ENCODE data around the gene CNOT6.
A peak's percentile ranks its signal among the peaks of the same experiment; 100 is the strongest.
"Not testable (repeated sequence)": the region's sequence is repeated elsewhere in the genome, so short reads cannot be mapped to it uniquely, and the experiment has no call there.

The CNOT6 gene

GRCh38 chr5:180494060-180494509 lies at the start of gene CNOT6:
TSS of gene CNOT6 (plus strand) at chr5:180494379. CDS start at chr5:180529277, 34,898 bp downstream.
- peak; percentile 76 to 78 for DNase-seq

GRCh38 chr5:180454752-180455151 lies 39.4 kb upstream of the CNOT6 start:
- DNase-seq = no peak

DNA sequence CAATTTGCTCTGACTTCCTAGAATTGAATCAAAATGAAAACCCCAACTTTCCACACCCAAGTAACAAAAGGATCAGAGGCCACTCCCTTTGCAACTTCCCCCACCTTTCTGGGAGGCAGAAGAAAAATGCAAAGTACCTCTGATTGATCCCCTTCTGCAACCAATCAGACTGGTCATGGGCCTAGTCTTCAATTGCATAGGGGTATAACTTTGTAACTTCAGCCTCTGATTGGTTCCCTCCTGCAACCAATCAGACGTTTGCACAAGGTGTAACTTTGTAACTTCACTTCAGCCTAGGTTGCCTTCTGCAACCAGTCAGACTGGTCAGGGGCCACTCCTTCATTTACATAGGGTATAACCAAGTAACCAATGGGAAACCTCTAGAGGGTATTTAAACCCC lies 38.3 kb upstream of the CNOT6 start:
- DNase-seq = no peak

GRCh38 chr5:180456792-180457191 lies 37.4 kb upstream of the CNOT6 start:
- DNase-seq = no peak

- DNase-seq = not testable (repeated sequence)
Observed at GRCh38 chr5:180458852-180459673, 35.1 kb upstream of the CNOT6 start.

DNA sequence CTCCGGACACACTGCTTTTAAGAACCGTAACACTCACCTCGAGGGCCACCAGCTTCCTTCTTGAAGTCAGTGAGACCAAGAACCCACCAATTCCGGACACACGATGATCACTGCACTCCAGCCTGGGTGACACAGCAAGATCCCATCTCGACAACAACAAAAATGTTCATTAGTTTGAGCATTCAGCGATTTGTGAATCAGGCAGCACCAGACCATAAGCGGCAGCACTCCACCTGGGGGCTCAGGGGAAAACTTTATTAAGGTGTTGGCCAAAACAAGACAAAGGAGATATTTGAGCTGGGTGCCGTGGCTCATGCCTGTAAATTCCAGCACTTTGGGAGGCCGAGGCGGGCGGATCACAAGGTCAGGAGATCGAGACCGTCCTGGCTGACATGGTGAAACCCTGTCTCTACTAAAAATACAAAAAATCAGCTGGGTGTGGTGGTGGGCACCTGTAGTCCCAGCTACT lies 34.5 kb upstream of the CNOT6 start:
- DNase-seq = not testable (repeated sequence)

- DNase-seq = no peak
Observed at GRCh38 chr5:180460834-180461233, 33.3 kb upstream of the CNOT6 start.

GRCh38 chr5:180461303-180461702 lies 32.9 kb upstream of the CNOT6 start:
- no peak for DNase-seq

DNA sequence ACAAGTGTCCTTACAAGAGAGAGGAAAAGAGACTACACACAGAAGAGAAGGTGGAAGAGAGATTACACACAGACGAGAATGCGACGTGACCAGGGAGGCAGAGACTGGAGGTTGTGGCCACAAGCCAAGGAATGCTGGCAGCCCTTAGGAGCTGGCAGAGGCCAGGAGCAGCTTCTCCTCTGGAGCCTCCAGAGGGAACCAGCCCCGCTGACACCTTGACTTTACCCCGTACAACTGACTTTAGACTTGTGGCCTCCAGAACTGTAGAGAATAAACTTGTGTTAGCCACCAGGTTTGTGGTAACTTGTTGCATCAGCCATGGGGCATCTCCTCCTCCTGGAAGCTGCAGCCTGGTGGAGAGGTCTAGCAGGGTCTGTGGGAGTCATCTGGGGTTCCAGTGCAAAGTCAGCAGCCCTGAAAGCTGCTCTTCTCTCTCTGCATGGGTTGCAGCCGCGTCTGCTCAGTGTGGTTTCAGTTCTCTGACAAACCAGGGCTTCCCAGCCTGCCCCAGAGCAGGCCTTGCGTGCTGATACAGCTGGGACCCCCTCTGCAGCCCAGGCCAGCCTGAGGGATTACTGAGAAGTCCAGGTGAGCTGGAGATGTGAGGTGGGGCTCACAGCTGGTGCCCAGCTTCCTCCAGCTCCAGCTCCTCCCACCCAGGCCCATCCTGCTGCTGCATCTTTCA lies 30.8 kb upstream of the CNOT6 start:
- no peak for DNase-seq

- no peak for DNase-seq
Observed at GRCh38 chr5:180463916-180464602, 30.1 kb upstream of the CNOT6 start.

GRCh38 chr5:180464603-180464970 lies 29.6 kb upstream of the CNOT6 start:
- no peak for DNase-seq

- not testable (repeated sequence) for DNase-seq
Observed at GRCh38 chr5:180465052-180465451, 29.1 kb upstream of the CNOT6 start.

DNA sequence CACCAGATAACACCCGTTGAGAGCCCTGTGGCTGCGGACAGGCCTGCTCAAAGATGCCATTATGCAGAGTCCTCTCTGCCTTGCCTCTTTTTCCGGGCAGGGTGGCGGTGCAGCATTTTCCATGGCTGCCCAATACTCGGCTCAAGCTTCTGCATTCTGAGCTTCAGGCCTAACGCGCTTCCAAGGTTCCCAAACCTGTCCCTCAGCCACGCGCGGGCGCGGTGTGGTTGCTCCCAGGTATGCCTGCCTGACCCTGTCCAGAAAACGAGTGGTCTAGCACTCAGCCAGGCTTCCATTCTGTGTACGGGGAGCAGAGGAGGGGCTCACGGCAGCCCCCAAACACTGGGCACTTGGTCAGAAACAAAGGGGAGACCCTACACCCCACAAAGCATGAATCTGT lies 27.9 kb upstream of the CNOT6 start:
- no peak for DNase-seq

- DNase-seq = no peak
Observed at GRCh38 chr5:180467028-180467975, 26.9 kb upstream of the CNOT6 start.

DNA sequence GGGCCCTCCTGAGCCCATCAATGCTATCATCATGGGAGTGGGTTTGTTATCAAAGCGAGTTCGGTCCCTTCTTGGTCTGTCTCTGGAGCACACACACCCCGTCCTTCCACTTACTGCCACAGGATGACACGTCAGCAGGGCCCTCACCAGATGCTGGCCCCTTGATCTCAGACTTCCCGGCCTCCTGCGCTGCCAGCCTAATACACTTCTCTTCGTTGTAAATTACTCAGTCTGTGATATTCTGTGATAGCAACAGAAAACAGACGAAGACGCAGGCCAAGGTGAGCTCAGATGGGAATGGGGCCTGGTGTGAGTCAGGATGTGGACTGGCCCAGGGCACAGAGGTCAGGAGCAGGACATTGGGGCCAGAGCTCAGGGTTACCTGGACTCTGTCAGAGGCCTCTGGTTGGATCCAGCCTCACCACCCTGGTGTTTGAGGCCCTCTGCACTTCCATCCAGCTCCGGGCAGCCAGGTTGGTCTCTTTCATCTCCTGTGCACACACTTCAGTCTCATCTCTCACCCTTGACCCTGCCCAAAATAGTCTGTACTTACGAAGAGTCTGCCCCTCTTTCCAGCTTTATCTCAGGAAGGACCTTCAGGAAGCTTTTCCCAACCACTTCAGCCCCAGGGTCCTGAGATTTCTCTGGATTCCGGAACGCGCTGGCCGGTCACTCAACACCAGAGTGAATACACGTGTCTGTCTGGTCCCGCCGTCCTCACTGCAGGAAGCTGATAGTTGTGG lies 26.0 kb upstream of the CNOT6 start:
- no peak for DNase-seq

- DNase-seq = no peak
Observed at GRCh38 chr5:180468732-180469585, 25.2 kb upstream of the CNOT6 start.

GRCh38 chr5:180469586-180469865 lies 24.7 kb upstream of the CNOT6 start:
- DNase-seq = no peak

DNA sequence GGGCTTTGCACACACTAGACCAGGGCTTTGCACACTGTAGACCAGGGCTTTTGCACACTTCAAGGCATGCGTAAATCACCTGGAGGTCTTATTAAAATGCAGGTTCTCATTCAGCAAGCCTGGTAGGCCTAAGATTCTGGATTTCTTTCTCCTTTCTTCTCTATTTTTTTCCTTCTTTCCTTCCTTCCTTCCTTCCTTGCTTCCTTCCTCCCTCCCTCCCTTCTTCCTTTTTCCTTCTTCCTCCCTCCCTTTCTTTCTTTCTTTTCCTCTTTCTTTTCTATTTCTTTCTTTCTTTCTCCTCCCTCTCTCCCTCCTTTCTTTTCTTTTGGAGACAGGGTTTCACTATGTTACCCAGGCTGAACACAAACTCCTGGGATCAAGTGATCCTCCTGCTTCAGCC lies 24.3 kb upstream of the CNOT6 start:
- no peak for DNase-seq

DNA sequence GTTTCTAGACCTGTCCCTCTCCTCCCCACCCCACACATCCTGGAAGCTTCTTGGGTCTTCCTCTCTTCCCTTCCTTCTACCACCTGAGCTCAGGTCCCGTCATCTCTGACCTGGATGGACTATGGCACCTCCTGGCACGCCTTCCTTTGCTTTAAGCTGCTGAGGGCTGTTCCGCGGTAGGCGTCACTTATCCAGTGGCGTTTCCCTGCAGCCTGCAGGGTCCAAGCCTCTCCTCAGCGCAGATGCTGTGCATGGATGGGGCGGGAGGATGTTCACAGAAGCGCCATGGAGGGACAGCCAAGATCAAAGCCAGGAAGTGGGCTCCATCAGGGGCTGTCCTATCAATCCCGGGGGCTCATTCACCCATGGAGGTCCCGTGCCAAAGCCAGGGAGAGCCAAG lies 23.8 kb upstream of the CNOT6 start:
- no peak for DNase-seq

GRCh38 chr5:180470966-180471582 lies 23.1 kb upstream of the CNOT6 start:
- DNase-seq = peak in 1 of 2 experiments; percentile 7
